Adrenal gland (tissue), 12 donors: ENCODE results near the gene RASA3. TPM values are rescaled to one million over a fixed set of nuclear protein-coding genes. Genes with fewer than 3 reads are reported as not detected.

Source experiments
- DNase-seq, 7 donors: peaks; one replicate each; pipeline ENCODE4 v3.0.0-alpha.2; 2019 to 2020
- H3K27ac ChIP-seq, 5 donors: fragments of 200-600 bp; sonication (generic) in 4 of 5; 1 replicate in 3 of 5; 2 replicates in 2 of 5; pipeline versions ENCODE4 v1.5.1 to v1.8.0; 2016 to 2020; ENCODE audit warnings: mild to moderate bottlenecking in 1 of 5
- H3K27me3 ChIP-seq: fragments of 200-600 bp; 2 replicates; pipeline ENCODE4 v1.8.0; 2021
- H3K36me3 ChIP-seq, 2 donors: fragments of 200-600 bp; replicated peaks in 1 of 2; 1 replicate in 1 of 2; 2 replicates in 1 of 2; pipeline versions ENCODE4 v1.5.1 to v1.8.0; 2018 to 2022
- H3K4me1 ChIP-seq, 2 donors: fragments of 200-600 bp; replicated peaks in 1 of 2; 1 replicate in 1 of 2; 2 replicates in 1 of 2; pipeline versions ENCODE4 v1.5.1 to v1.8.0; 2018 to 2021
- H3K4me3 ChIP-seq, 4 donors: fragments of 200-600 bp; sonication (generic) in 3 of 4; one replicate each; pipeline ENCODE4 v1.5.1; 2016 to 2018
- H3K9me3 ChIP-seq, 3 donors: fragments of 200-600 bp; sonication (generic) in 1 of 3; replicated peaks in 1 of 3; 1 replicate in 2 of 3; 2 replicates in 1 of 3; pipeline versions ENCODE4 v1.5.1 to v1.8.0; 2016 to 2021
- CTCF ChIP-seq, 6 experiments: fragments of 450-650 bp in 4 of 6; fragments of 200-600 bp in 2 of 6; sonication (generic) in 1 of 6; IDR thresholded peaks; 1 replicate in 5 of 6; 2 replicates in 1 of 6; pipeline versions ENCODE4 v1.5.1 to v1.8.0; 2016 to 2021; ENCODE audit warnings: antibody characterized with exemption in 6 of 6, mild to moderate bottlenecking in 2 of 6, moderate library complexity in 1 of 6
- POLR2A ChIP-seq, 2 donors: fragments of 450-650 bp; IDR thresholded peaks; one replicate each; pipeline ENCODE4 v1.6.1; 2017; ENCODE audit warnings: antibody characterized with exemption in 2 of 2, mild to moderate bottlenecking in 2 of 2, moderate library complexity in 1 of 2
- WGBS, 4 donors: extraction: QIAGEN DNeasy Blood & Tissue Kit in 2 of 4; methylation state at CpG; one replicate each; pipeline versions ENCODE4 v1.1.5 to v1.1.7; 2013 to 2017; 5-methylcytosine and 5-hydroxymethylcytosine counted together
- intact Hi-C, 2 donors: fragments of 100-400 bp; cut with DNase I; formaldehyde crosslinking; loops; one replicate each; pipeline versions ENCODE4 v1.14.1 to v1.15.0; 2022 to 2023
- polyA plus RNA-seq, 3 donors: library from polyadenylated mRNA; stranded (reverse); fragments of 200-250 nt in 2 of 3; fragments of 350-450 nt in 1 of 3; fragmentation: Illumina TruSeq in 1 of 3; extraction: RNeasy Lipid Tissue Mini Kit (QIAGEN cat#74804) in 1 of 3; gene quantifications; one replicate each; pipeline ENCODE4 v1.2.3, GENCODE V29; 2013 to 2014
- total RNA-seq, 9 donors: library from RNA; depleted of rRNA in 4 of 9; stranded (reverse); fragments of >200 nt in 4 of 9; fragments of 120-200 nt in 1 of 9; fragmentation: NEBNext Ultra II Directional in 1 of 9; extraction: Animal tissue kit (Norgen Biotek cat#: 25700) in 1 of 9; gene quantifications; one replicate each; pipeline versions ENCODE4 v1.1.0 to v1.2.4, GENCODE V29; 2013 to 2023
- donor health status: healthy with polysubstance abuse.
- donor health status: Bipolar disorder and iron deficiency.
- donor health status: DM: yes; HTN: yes; CAD: no.
- donor health status: DM: no; HTN: no; CAD: no.
- donor health status: DM: no; HTN: no; CAD: no.
- donor health status: DM: yes; HTN: yes; CAD: no.

The RASA3 gene
- total and polyA plus RNA-seq, 12 donors = 2.2 to 11.7 (median 7.3) TPM

- peaks cover 0 to 17% of the 10 kb centered on the region in 2 donors for H3K4me1 ChIP-seq
- H3K27me3 ChIP-seq = no peaks in the 10 kb centered on the region
- 53 to 65% (median 60%) methylated on average over 3 to 4 of the region's 4 CpGs for WGBS, 4 donors
- TF ChIP-seq POLR2A (IDR thresholded peaks at IDR 0.05) (no peak), CTCF (IDR thresholded peaks at IDR 0.05) (no peak)
- H3K36me3 ChIP-seq = peaks cover 0 to 8% of the 10 kb centered on the region in 2 donors
- H3K4me3 ChIP-seq = no peak overlapping the region
- no peak for DNase-seq
- no peaks in the 10 kb centered on the region for H3K9me3 ChIP-seq
- peak overlapping the region in 2 of 5 donors; percentile 35 to 78 for H3K27ac ChIP-seq
- intact Hi-C loops = no loop called here
These were observed 107.1 kb downstream of the RASA3 start for GRCh38 chr13:114025405-114025713.

- 73 to 85% (median 81%) methylated on average over 25 to 35 of the region's 35 CpGs for WGBS, 4 donors
- DNase-seq = no peak
- intact Hi-C loops = no loop called here
- Histone ChIP-seq H3K36me3 (peaks cover 0 to 8% of the 10 kb centered on the region in 2 donors), H3K27me3 (no peaks in the 10 kb centered on the region), H3K27ac (peak overlapping the region in 2 of 5 donors; percentile 35 to 78), H3K9me3 (no peaks in the 10 kb centered on the region), H3K4me3 (no peak overlapping the region), H3K4me1 (peaks cover 0 to 17% of the 10 kb centered on the region in 2 donors)
- TF ChIP-seq CTCF (IDR thresholded peaks at IDR 0.05) = no peak
- TF ChIP-seq POLR2A (IDR thresholded peaks at IDR 0.05) = no peak
These were observed 107.6 kb downstream of the RASA3 start for GRCh38 chr13:114024603-114025404.

DNA sequence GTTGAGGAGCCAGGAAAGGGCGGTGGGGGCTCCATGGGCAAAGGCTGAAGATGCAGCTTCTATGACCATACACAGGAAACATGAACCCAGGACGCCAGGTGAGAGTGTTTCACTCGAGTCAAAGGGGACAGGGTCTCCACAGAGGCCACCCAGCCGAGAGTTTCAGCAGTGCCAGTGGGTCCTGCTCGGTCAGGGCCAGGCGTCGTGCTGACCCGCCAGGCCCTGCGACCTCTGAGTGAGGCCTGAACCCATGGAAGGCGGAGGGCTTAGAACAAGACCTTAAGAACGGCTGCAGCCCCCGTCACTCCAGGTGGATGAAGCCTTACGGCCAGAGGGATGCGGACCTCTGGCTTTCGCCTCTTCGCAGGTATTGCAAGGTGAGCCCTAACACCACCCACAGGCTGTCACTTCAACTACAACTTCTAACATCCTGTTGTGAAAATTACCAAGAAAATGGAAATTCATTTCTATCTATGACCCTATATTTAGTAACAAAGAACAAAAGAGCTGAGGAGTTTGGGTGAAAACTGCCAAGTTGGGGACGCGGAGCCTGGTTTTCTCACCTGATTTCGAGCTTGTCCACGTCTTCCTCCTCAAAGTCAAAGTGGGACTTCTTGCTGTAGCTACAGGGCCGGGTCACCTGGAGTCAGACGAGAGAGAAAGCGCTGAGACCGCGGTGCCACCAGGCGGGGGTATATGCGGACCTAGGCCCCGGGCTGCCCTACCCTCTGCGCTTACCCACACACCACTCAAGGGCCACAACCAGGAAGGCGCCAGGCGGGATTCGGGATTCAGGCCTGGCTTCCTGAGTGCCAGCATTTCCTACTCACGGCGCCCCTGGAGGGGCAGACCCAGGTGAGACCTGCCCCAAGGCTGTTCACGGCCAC lies 108.5 kb downstream of the RASA3 start:
- intact Hi-C loops = no loop called here
- H3K36me3 ChIP-seq = peaks cover 0 to 8% of the 10 kb centered on the region in 2 donors
- no peaks in the 10 kb centered on the region for H3K9me3 ChIP-seq
- 85 to 94% (median 92%) methylated on average over 16 to 35 of the region's 35 CpGs for WGBS, 4 donors
- H3K27me3 ChIP-seq = no peaks in the 10 kb centered on the region
- DNase-seq = no peak
- H3K4me1 ChIP-seq = peaks cover 0 to 17% of the 10 kb centered on the region in 2 donors
- H3K4me3 ChIP-seq = no peak overlapping the region
- TF ChIP-seq POLR2A (IDR thresholded peaks at IDR 0.05) = no peak
- TF ChIP-seq CTCF (IDR thresholded peaks at IDR 0.05) = no peak
- H3K27ac ChIP-seq = no peak overlapping the region

- no peaks in the 10 kb centered on the region for H3K27me3 ChIP-seq
- peaks cover 0 to 8% of the 10 kb centered on the region in 2 donors for H3K36me3 ChIP-seq
- H3K9me3 ChIP-seq = no peaks in the 10 kb centered on the region
- H3K4me3 ChIP-seq = no peak overlapping the region
- TF ChIP-seq CTCF (IDR thresholded peaks at IDR 0.05) (no peak), POLR2A (IDR thresholded peaks at IDR 0.05) (no peak)
- DNase-seq = no peak
- no peak overlapping the region for H3K27ac ChIP-seq
- 86 to 91% (median 88%) methylated on average over 10 to 12 of the region's 12 CpGs for WGBS, 4 donors
- peaks cover 0 to 17% of the 10 kb centered on the region in 2 donors for H3K4me1 ChIP-seq
- intact Hi-C loops = no loop called here
These were observed 109.5 kb downstream of the RASA3 start for GRCh38 chr13:114022876-114023275.
